HG02938 (cell line): Measurements from ENCODE around the gene TPST1.
A peak's percentile ranks its signal among the peaks of the same experiment; 100 is the strongest.
"Not testable (repeated sequence)": the region's sequence is repeated elsewhere in the genome, so short reads cannot be mapped to it uniquely, and the experiment has no call there.

ENCODE experiments used
- ATAC-seq: cut with Tn5 transposase; IDR thresholded peaks from one replicate; pipeline ENCODE4 v1.9.1; 2021; ENCODE audit warnings: mild to moderate bottlenecking, moderate library complexity; ENCODE audit not compliant: unreplicated experiment

TPST1 gene

DNA sequence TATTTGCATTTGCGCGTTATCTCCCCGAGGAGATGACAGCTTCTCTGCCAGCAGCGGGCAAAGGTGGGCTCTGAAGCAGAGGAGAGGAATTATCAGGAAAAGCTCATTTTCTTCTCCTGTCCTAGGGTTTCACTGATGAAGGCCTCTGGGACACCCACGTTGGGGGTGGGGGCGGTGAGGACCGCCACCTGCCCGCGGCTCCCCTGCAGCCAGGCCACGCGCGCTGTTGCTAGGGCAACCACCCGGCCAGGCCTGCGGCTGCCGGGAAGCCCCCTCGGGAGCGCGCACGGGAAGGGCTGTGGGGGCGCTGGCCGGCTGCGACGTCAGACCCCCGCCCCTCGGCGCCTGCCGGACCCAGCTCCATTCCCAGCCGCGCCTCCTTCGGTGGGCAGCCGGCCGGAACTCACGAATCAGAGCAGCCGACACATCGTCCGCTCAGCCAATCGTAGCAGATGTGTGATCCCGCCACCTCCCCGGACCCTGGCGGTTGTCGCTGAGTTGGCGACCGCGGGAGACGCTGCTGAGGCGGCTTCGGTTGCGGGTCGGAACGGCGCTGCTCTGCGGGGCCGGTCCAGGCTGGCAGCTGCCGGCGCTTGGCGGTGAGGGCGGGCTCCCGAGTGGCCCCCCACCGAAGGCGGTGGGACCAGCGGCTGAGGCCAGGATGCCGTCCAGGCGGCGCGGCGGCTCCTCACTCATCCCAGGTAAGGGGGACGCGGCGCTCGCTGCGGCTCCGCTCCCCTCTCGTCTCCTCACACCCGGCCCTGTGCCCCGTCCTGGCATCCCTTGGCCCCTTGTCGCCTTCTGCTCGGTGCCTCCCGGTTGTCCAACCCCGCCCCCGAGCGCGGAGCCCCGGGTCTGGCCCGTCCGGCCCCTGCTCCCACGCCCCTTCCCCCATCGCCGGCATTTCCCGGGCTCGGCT is at the start of gene TPST1:
Gene TPST1 (plus strand): TSS at position 513 of the 919 bp plus-strand sequence. CDS start 35,092 bp downstream, outside the sequence.
- peak; percentile 89 for ATAC-seq

DNA sequence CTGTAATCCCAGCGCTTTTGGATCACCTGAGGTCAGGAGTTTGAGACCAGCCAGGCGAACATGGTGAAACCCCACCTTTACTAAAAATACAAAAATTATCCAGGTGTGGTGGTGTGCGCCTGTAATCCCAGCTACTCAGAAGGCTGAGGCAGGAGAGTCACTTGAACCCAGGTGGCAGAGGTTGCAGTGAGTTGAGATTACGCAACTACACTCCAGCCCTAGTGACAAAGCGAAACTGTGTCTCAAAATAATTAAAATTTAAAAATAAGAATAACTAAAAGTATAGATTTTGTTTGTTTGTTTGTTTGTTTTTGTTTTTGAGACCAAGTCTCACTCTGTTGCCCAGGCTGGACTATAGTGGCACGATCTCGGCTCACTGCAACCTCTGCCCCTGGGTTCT is 49.1 kb upstream of the TPST1 start:
- ATAC-seq: not testable (repeated sequence)

DNA sequence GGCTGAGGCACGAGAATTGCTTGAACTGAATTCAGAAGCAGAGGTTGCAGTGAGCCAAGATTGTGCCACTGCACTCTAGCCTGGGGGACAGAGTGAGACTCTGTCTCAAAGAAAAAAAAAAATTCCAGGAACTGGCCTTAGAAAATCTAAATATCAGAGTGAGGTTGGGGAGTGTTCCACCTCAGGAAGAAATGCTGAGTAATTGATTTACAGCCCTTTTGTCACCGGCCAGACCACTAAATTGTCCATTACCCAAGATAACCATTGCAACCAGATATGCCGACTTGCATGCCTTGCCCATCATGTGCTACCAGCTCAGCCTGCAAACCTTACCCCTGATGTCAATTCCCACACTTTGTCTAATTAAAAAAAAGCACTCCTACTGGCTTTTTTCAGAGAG is 48.1 kb upstream of the TPST1 start:
- ATAC-seq: no peak

DNA sequence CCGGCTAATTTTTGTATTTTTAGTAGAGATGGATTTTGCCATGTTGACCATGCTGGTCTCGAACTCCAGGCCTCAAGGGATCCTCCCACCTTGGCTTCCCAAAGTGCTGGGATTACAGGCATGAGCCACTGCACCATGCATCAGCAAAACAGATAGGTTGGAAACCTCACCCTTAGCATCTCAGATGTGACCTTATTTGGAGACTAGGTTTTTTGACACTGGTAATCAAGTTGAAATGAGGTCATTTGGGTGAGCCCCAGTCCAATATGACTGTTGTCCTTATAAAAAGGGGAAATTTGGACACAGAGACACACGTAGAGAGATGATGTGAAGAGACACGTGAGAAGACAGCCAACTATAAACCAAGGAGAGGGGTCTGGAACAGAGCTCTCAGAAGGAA is 42.5 kb upstream of the TPST1 start:
- no peak for ATAC-seq

DNA sequence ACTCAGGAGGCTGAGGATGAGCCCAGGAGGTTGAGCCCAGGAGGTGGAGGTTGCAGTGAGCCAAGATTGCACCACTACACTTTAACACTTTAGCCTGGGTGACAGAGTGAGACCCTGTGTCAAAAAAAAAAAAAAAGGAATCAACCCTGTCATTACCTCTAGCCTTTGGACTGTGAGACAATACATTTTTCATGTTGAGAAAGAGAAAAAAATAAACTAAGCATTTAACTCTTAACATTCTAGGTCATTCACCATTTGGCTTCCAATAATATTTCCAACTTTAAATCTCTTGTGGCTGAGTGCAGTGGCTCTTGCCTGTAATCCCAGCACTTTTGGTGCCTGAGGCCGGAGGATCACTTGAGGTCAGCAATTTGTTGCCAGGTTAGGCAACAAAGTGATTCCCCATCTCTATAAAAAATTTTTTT is 41.9 kb upstream of the TPST1 start:
- no peak for ATAC-seq

DNA sequence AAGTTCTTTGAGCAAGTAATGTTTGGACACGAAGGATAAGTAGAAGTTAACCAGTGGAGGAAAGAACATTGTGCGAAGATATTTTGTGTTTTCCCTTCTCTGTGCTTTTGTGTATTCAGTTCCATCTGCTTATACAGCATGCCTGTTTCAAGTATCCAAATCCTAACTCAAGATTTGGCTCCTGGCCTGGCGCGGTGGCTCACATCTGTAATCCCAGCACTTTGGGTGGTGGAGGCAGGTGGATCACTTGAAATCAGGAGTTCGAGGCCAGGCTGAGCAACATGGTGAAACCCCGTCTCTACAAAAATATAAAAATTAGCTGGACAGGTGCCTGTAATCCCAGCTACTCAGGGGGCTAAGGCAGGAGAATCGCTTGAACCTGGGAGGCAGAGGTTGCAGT is 40.8 kb upstream of the TPST1 start:
- no peak for ATAC-seq

DNA sequence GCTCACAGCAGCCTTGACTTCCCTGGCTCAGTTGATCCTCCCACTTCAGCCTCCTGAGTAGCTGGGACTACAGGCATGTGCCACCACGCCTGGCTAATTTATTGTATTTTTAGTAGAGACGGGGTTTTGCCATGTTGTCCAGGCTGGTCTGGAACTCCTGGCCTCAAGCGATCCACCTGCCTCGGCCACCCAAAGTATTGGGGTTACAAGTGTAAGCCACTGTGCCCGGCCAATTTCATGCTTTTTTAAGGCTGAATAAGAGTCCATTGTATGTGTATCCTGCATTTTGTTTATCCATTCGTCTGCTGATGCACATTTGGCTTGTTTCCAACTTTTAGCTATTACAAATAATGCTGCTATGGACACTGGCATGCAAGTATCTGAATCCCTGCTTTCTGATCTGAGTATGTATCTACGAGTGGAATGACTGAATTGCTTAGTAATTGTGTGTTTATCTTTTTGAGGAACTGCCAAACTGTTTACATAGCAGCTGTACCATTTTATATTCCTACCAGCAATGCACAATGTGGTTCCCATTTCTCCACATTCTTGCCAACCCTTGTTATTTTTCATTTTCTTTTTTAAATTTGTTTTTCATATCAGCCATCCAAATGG is 37.3 kb upstream of the TPST1 start:
- no peak for ATAC-seq

DNA sequence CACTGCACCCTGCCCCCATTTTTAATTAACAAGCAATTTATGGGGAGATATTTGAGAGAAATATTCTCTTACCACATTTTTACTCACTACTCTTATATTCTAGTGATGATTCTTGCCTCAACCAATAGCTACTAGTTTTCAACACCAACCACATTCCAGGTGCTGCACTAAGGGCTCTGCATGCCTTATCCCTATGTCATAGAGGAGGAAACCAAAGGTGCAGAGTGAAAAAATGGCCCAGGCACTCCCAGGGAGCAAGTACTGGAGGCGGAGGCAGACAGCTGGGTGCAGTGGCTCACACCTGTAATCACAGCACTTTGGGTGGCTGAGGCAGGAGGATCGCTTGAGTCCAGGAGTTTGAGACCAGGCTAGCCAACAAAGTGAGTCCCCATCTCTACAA is 35.5 kb upstream of the TPST1 start:
- no peak for ATAC-seq

DNA sequence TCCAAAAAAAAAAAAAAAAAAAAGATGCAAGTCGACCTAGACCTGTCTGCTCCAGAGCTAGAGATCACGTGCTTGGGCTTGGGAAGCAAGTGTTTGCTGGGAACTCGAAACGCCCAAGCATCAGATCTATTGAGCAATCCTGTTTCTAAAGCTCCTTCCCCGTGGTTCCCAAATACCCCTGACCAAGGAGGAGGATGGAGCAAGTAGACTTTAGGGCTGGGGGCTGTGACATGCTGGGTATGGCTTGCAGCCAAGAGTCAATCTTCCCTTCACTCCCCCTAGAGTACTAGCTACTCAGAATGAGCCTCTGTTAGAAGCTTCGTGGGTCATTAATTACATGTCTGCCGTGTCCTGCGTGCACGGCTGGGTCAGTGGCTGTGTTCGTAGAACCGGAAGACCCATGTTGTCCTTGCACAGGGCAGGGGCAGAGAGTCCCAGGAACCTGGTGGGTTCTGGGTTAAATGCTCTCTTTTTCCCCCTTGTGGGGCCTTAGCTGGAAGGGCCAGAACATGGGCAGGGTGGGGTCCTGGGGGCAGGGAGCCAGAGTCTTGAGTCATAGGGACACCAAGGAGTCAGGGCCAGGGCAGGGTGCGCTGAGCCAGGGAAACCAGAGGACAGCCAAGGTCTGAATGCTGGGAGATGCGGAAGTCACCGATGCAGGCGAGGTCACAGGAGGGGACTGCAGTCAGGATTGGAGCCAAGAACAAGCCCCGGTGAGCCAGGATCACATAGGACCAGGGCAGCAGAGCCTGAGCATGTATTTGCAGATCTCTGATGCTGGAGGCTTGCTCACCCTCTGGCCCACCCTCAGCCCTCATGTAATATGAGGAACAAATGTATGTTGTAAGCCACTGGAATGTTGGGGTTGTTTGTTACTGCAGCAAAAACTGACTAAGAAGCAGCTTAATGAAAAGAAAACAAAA is 34.6 kb upstream of the TPST1 start:
- no peak for ATAC-seq

DNA sequence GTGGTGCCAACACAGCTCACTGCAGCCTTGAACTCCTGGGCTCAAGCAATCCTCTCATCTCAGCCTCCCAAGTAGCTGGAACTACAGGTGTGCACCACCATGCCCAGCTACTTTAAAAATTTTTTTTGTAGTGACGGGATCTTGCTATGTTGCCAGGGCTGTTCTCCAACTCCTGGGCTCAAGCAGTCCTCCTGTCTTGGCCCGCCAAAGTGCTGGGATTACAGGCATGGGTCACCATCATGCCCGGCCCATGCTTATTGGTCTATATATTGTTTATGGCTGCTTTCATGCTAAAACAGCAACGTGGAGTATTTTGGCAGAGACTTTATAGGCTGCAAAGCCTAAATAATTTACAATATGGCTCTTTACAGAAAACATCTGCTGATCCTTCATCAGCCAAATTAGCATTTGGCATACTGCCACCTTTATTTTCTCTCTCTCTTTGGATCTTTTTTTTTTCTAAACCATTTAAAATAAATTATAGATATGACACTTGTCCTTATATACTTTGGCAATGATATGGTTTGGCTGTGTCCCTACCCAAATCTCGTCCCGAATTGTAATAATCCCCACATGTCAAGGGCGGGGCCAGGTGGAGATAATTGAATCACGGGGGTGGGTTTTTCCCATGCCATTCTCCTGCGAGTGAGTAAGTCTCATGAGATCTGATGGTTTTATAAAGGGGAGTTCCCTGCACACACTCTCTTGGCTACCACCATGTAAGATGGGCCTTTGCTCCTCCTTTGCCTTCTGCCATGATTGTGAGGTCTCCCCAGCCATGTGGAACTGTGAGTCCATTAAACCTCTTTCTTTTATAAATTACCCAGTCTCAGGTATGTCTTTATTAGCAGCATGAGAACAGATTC is 32.4 kb upstream of the TPST1 start:
- ATAC-seq: not testable (repeated sequence)

DNA sequence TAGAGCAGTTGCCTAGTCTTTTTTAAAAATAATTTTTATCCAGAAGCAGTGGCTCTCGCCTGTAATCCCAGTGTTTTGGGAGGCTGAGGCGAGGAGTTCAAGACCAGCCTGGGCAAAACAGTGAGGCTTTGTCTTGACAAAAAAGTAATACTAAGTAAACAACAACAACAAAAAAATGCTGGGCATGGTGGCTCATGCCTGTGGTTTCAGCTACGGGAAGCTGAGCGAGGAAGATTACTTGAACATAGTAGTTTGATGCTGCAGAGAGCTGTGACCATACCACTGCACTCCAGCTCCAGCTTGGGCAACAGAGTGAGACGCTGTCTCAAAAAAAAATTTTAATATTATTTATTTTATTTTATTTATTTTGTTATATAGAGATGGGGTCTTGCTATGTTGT is 31.3 kb upstream of the TPST1 start:
- no peak for ATAC-seq

DNA sequence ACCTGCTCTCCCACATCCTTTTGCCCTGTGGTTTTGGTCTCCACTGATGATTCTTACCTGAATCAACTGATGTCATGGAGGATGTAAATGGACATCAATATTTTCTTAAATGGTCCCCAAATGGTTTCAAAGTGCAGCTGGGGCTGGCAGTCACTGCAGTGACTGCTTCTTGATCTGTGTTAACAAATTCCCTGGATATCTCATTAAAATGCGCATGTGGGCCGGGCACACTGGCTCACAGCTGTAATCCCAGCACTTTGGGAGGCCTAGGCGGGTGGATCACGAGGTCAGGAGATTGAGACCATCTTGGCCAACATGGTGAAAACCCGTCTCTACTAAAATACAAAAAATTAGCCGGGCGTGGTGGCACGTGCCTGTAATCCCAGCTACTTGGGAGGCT is 30.1 kb upstream of the TPST1 start:
- ATAC-seq: not testable (repeated sequence)

DNA sequence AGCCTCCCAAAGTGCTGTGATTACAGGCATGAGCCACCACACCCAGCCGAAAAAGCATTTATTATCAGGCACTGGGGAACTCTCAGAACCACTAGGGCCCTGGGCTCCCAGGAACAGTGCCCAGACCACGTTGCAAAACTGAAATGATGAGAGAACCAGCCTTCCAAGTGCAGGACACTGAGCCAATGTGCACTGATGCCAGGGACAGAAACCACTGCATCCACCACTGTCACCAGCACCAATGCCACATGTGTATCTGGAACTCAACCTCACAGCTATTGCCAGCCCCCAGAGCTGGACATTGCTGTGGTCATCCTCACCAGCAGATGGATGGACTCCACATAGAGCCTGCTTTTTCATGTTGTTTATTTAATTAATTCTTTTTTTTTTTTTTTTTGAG is 28.2 kb upstream of the TPST1 start:
- no peak for ATAC-seq

DNA sequence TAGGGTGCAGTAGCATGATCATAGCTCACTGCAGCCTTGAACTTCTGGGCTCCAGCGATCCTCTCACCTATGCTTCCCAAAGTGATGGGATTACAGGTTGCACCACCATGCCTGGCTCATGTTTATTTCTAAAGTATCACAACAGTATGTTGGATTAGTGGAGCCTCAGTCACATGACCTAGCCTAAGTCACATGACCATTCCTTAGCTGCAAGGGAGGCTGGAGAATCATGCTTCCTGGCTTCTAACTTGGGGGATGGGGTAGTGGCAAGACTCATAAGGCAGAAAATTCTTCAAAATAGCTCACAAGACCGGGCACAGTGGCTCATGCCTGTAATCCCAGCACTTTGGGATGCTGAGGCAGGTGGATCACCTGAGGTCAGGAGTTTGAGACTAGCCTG is 26.9 kb upstream of the TPST1 start:
- no peak for ATAC-seq

DNA sequence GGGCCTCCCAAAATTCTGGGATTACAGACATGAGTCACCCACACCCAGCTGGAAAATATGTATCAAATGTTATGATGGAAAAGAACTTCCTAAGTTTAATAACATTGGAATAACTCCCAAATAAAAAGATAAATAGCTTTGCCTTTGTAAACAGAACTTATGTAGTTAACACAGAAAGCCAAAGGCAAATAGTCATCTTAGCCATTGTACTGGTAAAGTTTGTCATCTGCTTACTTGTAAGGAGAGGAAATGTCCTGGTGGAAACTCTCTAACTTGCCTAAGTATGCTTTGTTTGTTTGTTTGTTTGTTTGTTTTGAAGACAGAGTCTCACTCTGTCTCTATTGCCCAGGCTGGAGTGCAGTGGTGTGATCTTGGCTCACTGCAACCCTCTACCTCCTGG is 23.8 kb upstream of the TPST1 start:
- no peak for ATAC-seq

DNA sequence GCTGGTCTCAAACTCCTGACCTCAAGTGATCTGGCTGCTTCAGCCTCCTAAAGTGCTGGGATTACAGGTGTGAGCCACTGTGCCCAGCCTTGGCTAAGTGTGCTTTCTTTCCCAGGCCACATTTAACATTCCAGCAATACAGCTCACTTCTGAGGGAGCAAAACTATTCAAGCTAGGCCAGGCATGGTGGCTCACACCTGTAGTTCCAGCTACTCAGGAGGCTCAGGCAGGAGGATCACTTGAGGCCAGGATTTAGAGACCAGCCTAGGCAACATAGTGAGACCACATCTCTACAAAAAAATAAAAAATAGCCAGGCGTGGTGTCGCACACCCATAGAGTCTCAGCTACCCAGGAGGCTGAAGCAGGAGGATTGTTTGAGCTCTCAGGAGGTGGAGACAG is 23.3 kb upstream of the TPST1 start:
- ATAC-seq: no peak

DNA sequence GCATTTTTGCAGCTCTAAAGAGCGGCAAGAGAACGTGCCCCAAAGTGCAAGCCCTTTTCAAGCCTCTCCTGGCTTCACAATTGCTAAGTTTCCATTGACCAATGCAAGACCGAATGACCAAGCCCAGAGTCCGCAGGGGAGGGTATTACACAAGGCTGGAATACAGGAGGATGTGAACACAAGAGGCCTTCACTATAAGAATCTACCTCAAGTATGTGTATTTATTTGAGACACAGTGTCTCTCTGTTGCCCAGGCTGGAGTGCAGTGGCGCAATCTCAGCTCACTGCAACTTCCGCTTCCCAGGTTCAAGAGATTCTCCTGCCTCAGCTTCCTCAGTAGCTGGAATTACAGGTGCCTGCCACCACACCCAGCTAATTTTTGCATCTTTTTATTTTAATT is 22.2 kb upstream of the TPST1 start:
- no peak for ATAC-seq

DNA sequence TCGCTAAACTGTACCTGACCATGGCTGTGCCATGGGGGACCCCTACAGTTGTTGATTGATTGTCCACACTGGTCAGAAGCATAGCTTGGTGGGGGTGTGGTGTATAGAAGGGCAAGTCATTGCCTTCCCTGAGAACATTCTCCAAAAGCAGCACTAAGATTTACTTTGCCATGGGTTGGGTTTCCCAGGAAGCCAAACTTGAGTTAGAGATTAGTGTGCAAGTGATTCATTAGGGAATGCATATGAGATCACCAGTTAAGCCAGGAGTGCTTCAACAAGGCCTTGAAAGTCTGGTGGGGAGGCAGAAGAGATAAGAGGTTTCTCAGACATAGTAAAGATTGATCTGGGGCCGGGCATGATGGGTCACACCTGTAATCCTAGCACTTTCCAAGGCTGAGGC is 21.4 kb upstream of the TPST1 start:
- no peak for ATAC-seq

DNA sequence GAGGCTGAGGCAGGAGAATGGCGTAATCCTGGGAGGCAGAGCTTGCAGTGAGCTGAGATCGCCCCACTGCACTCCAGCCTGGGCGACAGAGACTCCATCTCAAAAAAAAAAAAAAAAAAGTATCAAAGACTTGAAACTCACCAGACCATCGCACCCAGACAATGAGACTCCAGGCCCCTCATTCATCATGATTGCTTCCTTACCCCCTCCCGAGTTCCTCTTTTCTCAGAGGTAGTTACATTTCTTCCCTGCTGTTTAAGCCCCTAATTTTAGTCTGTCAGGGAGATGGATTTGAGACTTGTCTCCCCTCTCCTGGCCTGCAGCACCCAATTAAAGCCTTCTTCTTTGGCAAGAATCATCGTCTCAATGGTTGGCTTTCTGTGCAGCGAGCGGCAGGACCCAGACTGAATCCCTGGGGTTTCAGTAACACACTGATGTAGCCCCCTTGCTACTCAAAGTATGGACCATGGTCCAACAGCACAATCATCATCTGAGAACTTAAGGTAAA is 19.4 kb upstream of the TPST1 start:
- no peak for ATAC-seq

DNA sequence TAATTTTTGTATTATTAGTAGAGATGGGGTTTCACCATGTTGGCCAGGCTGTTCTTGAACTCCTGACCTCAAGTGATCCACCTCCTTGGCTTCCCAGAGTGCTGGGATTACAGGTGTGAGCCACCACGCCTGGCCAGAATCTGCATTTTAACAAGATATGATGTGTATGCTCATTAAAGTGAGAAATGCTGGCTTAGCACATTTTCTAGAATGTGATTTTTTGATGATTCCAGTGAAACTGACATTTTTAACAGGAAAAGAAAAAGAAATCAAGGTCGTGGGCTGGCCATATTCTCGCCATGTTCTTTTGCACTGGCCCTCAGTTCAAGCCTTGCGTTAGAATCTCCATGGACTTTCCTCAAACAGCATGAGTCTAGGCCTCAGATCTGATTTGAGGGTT is 18.1 kb upstream of the TPST1 start:
- no peak for ATAC-seq
